HEK293 (cell line): ENCODE results near the gene PSAPL1.

Experiments used
- CTCF ChIA-PET: fragments of 350-600 bp; formaldehyde crosslinking; extraction: SDS; loops from one replicate; lab custom pipeline; 2021; ENCODE audit warnings: antibody characterized with exemption; lab: Yijun Ruan, JAX
- POLR2A ChIA-PET: fragments of 300-600 bp; formaldehyde crosslinking; extraction: SDS; loops from one replicate; lab custom pipeline; 2020; ENCODE audit warnings: antibody characterized with exemption, inconsistent platforms; lab: Yijun Ruan, JAX
- H3K27ac ChIP-seq: fragments of 200-500 bp; sonication (Bioruptor generic); 2 replicates; pipeline ENCODE4 v1.5.1; 2014; ENCODE audit warnings: low read depth, low read length, control low read depth, inconsistent platforms; ENCODE audit errors: extremely low read depth
- H3K36me3 ChIP-seq, 2 experiments: fragments of 200-500 bp in 1 of 2; sonication (Bioruptor generic) in 1 of 2; 1 replicate in 1 of 2; 2 replicates in 1 of 2; pipeline ENCODE4 v1.5.1; 2014 to 2017; ENCODE audit warnings: inconsistent platforms in 2 of 2, low read length in 2 of 2; ENCODE audit not compliant: control insufficient read depth in 2 of 2, insufficient read depth in 1 of 2
- H3K4me1 ChIP-seq: fragments of 200-500 bp; sonication (Bioruptor generic); 2 replicates; pipeline ENCODE4 v1.5.1; 2014; ENCODE audit warnings: mild to moderate bottlenecking, low read length, inconsistent platforms; ENCODE audit not compliant: control insufficient read depth, insufficient read depth
- H3K4me3 ChIP-seq: 2 replicates; pipeline ENCODE4 v1.5.1; 2011; ENCODE audit warnings: low read depth, mild to moderate bottlenecking, control low read depth, low read length, moderate library complexity
- H3K9me3 ChIP-seq: fragments of 200-500 bp; sonication (Bioruptor generic); 2 replicates; pipeline ENCODE4 v1.5.1; 2014; ENCODE audit warnings: low read depth, low read length, inconsistent platforms; ENCODE audit not compliant: control insufficient read depth, insufficient read depth
- EGR2 ChIP-seq: fragments of 450-650 bp; formaldehyde crosslinking; IDR thresholded peaks from 2 replicates; pipeline ENCODE4 v1.5.1; 2016; ENCODE audit warnings: low read depth, missing biosample characterization, missing genetic modification characterization
- HOXD13 ChIP-seq: sonication (generic); formaldehyde crosslinking; IDR thresholded peaks from 2 replicates; pipeline ENCODE4 v1.8.0; 2022; ENCODE audit warnings: missing genetic modification reagents, borderline replicate concordance
- OSR2 ChIP-seq: fragments of 450-650 bp; formaldehyde crosslinking; IDR thresholded peaks from 2 replicates; pipeline ENCODE4 v1.5.1; 2016; ENCODE audit warnings: missing biosample characterization, missing genetic modification characterization
- YY2 ChIP-seq: fragments of 450-650 bp; formaldehyde crosslinking; IDR thresholded peaks from 2 replicates; pipeline ENCODE4 v1.5.1; 2016; ENCODE audit warnings: missing biosample characterization, missing genetic modification characterization
- ZBTB48 ChIP-seq: fragments of 450-650 bp; formaldehyde crosslinking; IDR thresholded peaks from 2 replicates; pipeline ENCODE4 v1.5.1; 2016; ENCODE audit warnings: missing biosample characterization, missing genetic modification characterization
- ZIC2 ChIP-seq: fragments of 450-650 bp; formaldehyde crosslinking; IDR thresholded peaks from 2 replicates; pipeline ENCODE4 v1.5.1; 2016; ENCODE audit warnings: missing biosample characterization, missing genetic modification characterization
- ZNF133 ChIP-seq: fragments of 450-650 bp; formaldehyde crosslinking; IDR thresholded peaks from 2 replicates; pipeline ENCODE4 v1.5.1; 2016; ENCODE audit warnings: missing biosample characterization, missing genetic modification characterization
- ZNF221 ChIP-seq: fragments of 450-650 bp; formaldehyde crosslinking; IDR thresholded peaks from 2 replicates; pipeline ENCODE4 v1.5.1; 2017; ENCODE audit warnings: missing biosample characterization, missing genetic modification characterization, borderline replicate concordance
- ZNF24 ChIP-seq: fragments of 450-650 bp; formaldehyde crosslinking; IDR thresholded peaks from 2 replicates; pipeline ENCODE4 v1.5.1; 2016; ENCODE audit warnings: missing biosample characterization, missing genetic modification characterization
- ZNF248 ChIP-seq: fragments of 450-650 bp; formaldehyde crosslinking; IDR thresholded peaks from 2 replicates; pipeline ENCODE4 v1.5.1; 2017; ENCODE audit warnings: missing biosample characterization, missing genetic modification characterization
- ZNF292 ChIP-seq: fragments of 450-650 bp; formaldehyde crosslinking; IDR thresholded peaks from 2 replicates; pipeline ENCODE4 v1.5.1; 2016; ENCODE audit warnings: low read depth, missing biosample characterization, missing genetic modification characterization, borderline replicate concordance
- ZNF335 ChIP-seq: fragments of 450-650 bp; formaldehyde crosslinking; conservative IDR thresholded peaks from 2 replicates; pipeline ENCODE4 v1.5.1; 2016; ENCODE audit warnings: missing biosample characterization, missing genetic modification characterization
- ZNF366 ChIP-seq: fragments of 450-650 bp; formaldehyde crosslinking; conservative IDR thresholded peaks from 2 replicates; pipeline ENCODE4 v1.5.1; 2016; ENCODE audit warnings: missing biosample characterization, missing genetic modification characterization
- ZNF48 ChIP-seq: fragments of 450-650 bp; formaldehyde crosslinking; IDR thresholded peaks from 2 replicates; pipeline ENCODE4 v1.5.1; 2016; ENCODE audit warnings: missing biosample characterization, missing genetic modification characterization
- ZNF501 ChIP-seq: fragments of 450-650 bp; formaldehyde crosslinking; IDR thresholded peaks from 2 replicates; pipeline ENCODE4 v1.5.1; 2016; ENCODE audit warnings: missing biosample characterization, missing genetic modification characterization
- ZNF514 ChIP-seq: fragments of 450-650 bp; formaldehyde crosslinking; IDR thresholded peaks from 2 replicates; pipeline ENCODE4 v1.5.1; 2016; ENCODE audit warnings: missing biosample characterization, missing genetic modification characterization
- ZNF521 ChIP-seq: fragments of 450-650 bp; formaldehyde crosslinking; IDR thresholded peaks from 2 replicates; pipeline ENCODE4 v1.5.1; 2017; ENCODE audit warnings: missing biosample characterization, mild to moderate bottlenecking, missing genetic modification characterization
- ZNF585B ChIP-seq: fragments of 450-650 bp; formaldehyde crosslinking; IDR thresholded peaks from 2 replicates; pipeline ENCODE4 v1.5.1; 2016; ENCODE audit warnings: missing biosample characterization, missing genetic modification characterization
- ZNF843 ChIP-seq: fragments of 450-650 bp; formaldehyde crosslinking; IDR thresholded peaks from 2 replicates; pipeline ENCODE4 v1.5.1; 2016; ENCODE audit warnings: missing biosample characterization, missing genetic modification characterization
- TF ChIP-seq, protein P1 (sequence below): fragments of 450-650 bp; IDR thresholded peaks from 2 replicates; pipeline ENCODE4 v1.5.1; 2018; ENCODE audit warnings: missing biosample characterization, missing genetic modification characterization
- TF ChIP-seq, protein P2 (sequence below): fragments of 450-650 bp; formaldehyde crosslinking; IDR thresholded peaks from 2 replicates; pipeline ENCODE4 v1.5.1; 2016; ENCODE audit warnings: missing biosample characterization, missing genetic modification characterization, low read depth
- TF ChIP-seq, protein P3 (sequence below): fragments of 450-650 bp; formaldehyde crosslinking; IDR thresholded peaks from 2 replicates; pipeline ENCODE4 v1.5.1; 2016; ENCODE audit warnings: missing biosample characterization, missing genetic modification characterization
- TF ChIP-seq, protein P4 (sequence below): fragments of 450-650 bp; formaldehyde crosslinking; IDR thresholded peaks from 2 replicates; pipeline ENCODE4 v1.5.1; 2016; ENCODE audit warnings: missing biosample characterization, missing genetic modification characterization
- TF ChIP-seq, protein P5 (sequence below): fragments of 450-650 bp; formaldehyde crosslinking; IDR thresholded peaks from 2 replicates; pipeline ENCODE4 v1.5.1; 2017; ENCODE audit warnings: missing biosample characterization, missing genetic modification characterization
- TF ChIP-seq, protein P6 (sequence below): fragments of 450-650 bp; formaldehyde crosslinking; IDR thresholded peaks from 2 replicates; pipeline ENCODE4 v1.5.1; 2016; ENCODE audit warnings: missing biosample characterization, missing genetic modification characterization, borderline replicate concordance

The PSAPL1 gene

DNA sequence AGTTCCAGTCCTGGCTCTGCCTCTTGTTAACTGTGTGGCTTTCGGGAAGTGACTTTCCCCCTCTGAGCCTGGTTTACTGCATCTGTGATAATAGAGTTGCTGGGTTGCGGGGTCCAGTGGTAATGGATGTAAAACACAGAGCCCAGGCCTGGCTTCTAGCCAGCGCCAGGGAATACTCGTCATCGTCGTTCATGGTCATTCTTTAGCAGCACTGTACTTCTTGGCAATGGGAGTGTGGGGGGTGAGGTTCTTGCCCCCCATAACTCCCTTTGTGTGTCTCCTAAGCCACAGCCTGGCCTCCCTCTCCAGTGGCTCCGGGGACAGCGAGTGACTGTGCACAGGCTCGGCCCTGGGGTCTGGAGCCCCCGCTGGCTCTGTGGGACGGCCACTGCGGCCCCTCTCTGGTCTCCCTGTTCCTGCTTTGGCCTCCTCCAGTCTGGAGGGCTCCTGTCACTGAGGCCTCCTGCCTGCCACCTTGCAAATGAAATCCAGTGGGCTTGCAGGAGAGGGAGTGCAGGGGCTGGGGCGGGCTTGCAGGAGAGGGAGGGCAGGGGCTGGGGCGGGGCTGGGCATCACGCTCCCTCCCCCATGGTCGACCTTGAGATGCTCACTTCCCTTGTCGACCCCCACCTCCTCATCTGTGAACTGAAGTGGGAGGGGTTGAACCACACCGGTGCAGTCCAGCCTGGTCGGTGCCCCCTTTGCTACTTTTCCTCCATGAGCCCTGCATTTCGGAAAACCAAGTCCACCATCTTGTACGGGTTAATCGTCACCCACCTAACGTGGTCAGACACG is 13.2 kb downstream of the PSAPL1 start:
- ChIA-PET POLR2A (no interaction called here), CTCF (interaction anchor here (0.6 kb wide), 1 partner anchor 35 kb away, joined by 3 read pairs; no protein-coding TSS in a partner anchor)
- Histone ChIP-seq H3K27ac (no peak overlapping the region), H3K4me1 (no peaks in the 10 kb centered on the region), H3K9me3 (no peaks in the 10 kb centered on the region), H3K4me3 (no peak overlapping the region), H3K36me3 (no peaks in the 10 kb centered on the region)
- TF ChIP-seq, protein P1, sequence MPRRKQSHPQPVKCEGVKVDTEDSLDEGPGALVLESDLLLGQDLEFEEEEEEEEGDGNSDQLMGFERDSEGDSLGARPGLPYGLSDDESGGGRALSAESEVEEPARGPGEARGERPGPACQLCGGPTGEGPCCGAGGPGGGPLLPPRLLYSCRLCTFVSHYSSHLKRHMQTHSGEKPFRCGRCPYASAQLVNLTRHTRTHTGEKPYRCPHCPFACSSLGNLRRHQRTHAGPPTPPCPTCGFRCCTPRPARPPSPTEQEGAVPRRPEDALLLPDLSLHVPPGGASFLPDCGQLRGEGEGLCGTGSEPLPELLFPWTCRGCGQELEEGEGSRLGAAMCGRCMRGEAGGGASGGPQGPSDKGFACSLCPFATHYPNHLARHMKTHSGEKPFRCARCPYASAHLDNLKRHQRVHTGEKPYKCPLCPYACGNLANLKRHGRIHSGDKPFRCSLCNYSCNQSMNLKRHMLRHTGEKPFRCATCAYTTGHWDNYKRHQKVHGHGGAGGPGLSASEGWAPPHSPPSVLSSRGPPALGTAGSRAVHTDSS (tag by site-specific recombination), result no peak
- TF ChIP-seq ZIC2 (tag by site-specific recombination) (no peak), ZNF521 (tag by site-specific recombination) (no peak), ZNF843 (tag by site-specific recombination) (no peak), ZNF514 (tag by site-specific recombination) (no peak), ZNF133 (no peak), YY2 (tag by site-specific recombination) (no peak), ZNF221 (tag by site-specific recombination) (no peak), HOXD13 (CRISPR knock-in tag) (no peak), ZNF366 (tag by site-specific recombination) (no peak), ZNF48 (no peak)
- TF ChIP-seq, protein P2, sequence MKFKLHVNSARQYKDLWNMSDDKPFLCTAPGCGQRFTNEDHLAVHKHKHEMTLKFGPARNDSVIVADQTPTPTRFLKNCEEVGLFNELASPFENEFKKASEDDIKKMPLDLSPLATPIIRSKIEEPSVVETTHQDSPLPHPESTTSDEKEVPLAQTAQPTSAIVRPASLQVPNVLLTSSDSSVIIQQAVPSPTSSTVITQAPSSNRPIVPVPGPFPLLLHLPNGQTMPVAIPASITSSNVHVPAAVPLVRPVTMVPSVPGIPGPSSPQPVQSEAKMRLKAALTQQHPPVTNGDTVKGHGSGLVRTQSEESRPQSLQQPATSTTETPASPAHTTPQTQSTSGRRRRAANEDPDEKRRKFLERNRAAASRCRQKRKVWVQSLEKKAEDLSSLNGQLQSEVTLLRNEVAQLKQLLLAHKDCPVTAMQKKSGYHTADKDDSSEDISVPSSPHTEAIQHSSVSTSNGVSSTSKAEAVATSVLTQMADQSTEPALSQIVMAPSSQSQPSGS (tag by site-specific recombination), result no peak

DNA sequence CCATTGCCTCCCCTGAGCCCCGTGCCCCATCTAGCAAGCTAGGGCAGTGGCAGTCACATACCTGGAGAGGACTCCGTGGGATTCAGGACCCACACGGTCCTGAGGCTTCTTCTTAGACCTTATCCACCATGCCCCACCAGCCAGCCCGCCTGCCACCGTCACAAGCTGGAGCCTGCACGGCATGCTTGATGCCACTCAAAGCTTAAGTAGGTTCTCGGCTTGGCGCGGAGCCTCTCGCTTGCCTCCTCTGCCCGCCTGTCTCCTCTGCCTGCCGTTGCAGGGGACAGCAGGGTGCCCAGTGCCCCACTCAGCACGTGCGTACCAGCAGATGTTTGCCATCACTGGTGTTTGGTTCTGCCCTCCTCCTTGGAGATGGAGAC is 14.1 kb downstream of the PSAPL1 start:
- no peaks in the 10 kb centered on the region for H3K9me3 ChIP-seq
- no peak for TF ChIP-seq ZNF335 (tag by site-specific recombination)
- TF ChIP-seq ZBTB48 (tag by site-specific recombination), result no peak
- TF ChIP-seq ZNF248 (tag by site-specific recombination), result no peak
- no peak for TF ChIP-seq ZNF501
- TF ChIP-seq, protein P3, sequence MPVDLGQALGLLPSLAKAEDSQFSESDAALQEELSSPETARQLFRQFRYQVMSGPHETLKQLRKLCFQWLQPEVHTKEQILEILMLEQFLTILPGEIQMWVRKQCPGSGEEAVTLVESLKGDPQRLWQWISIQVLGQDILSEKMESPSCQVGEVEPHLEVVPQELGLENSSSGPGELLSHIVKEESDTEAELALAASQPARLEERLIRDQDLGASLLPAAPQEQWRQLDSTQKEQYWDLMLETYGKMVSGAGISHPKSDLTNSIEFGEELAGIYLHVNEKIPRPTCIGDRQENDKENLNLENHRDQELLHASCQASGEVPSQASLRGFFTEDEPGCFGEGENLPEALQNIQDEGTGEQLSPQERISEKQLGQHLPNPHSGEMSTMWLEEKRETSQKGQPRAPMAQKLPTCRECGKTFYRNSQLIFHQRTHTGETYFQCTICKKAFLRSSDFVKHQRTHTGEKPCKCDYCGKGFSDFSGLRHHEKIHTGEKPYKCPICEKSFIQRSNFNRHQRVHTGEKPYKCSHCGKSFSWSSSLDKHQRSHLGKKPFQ (tag by site-specific recombination), result no peak
- TF ChIP-seq, protein P4, sequence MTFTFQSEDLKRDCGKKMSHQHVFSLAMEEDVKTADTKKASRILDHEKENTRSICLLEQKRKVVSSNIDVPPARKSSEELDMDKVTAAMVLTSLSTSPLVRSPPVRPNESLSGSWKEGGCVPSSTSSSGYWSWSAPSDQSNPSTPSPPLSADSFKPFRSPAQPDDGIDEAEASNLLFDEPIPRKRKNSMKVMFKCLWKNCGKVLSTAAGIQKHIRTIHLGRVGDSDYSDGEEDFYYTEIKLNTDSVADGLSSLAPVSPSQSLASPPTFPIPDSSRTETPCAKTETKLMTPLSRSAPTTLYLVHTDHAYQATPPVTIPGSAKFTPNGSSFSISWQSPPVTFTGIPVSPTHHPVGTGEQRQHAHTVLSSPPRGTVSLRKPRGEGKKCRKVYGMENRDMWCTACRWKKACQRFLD (tag by site-specific recombination), result no peak
- no peak for TF ChIP-seq OSR2
- no peak for TF ChIP-seq EGR2 (tag by site-specific recombination)
- TF ChIP-seq, protein P5, sequence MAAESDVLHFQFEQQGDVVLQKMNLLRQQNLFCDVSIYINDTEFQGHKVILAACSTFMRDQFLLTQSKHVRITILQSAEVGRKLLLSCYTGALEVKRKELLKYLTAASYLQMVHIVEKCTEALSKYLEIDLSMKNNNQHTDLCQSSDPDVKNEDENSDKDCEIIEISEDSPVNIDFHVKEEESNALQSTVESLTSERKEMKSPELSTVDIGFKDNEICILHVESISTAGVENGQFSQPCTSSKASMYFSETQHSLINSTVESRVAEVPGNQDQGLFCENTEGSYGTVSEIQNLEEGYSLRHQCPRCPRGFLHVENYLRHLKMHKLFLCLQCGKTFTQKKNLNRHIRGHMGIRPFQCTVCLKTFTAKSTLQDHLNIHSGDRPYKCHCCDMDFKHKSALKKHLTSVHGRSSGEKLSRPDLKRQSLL (tag by site-specific recombination), result no peak
- no peak for TF ChIP-seq ZNF24 (tag by site-specific recombination)
- TF ChIP-seq ZNF585B (tag by site-specific recombination), result no peak
- no peak for TF ChIP-seq ZNF292
- TF ChIP-seq, protein P6, sequence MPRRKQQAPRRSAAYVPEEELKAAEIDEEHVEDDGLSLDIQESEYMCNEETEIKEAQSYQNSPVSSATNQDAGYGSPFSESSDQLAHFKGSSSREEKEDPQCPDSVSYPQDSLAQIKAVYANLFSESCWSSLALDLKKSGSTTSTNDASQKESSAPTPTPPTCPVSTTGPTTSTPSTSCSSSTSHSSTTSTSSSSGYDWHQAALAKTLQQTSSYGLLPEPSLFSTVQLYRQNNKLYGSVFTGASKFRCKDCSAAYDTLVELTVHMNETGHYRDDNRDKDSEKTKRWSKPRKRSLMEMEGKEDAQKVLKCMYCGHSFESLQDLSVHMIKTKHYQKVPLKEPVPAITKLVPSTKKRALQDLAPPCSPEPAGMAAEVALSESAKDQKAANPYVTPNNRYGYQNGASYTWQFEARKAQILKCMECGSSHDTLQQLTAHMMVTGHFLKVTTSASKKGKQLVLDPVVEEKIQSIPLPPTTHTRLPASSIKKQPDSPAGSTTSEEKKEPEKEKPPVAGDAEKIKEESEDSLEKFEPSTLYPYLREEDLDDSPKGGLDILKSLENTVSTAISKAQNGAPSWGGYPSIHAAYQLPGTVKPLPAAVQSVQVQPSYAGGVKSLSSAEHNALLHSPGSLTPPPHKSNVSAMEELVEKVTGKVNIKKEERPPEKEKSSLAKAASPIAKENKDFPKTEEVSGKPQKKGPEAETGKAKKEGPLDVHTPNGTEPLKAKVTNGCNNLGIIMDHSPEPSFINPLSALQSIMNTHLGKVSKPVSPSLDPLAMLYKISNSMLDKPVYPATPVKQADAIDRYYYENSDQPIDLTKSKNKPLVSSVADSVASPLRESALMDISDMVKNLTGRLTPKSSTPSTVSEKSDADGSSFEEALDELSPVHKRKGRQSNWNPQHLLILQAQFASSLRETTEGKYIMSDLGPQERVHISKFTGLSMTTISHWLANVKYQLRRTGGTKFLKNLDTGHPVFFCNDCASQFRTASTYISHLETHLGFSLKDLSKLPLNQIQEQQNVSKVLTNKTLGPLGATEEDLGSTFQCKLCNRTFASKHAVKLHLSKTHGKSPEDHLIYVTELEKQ (tag by site-specific recombination), result no peak
- H3K4me1 ChIP-seq, result no peaks in the 10 kb centered on the region
- H3K27ac ChIP-seq, result no peak overlapping the region
- POLR2A ChIA-PET, result no interaction called here
- CTCF ChIA-PET, result interaction anchor here (0.6 kb wide), 1 partner anchor 36 kb away, joined by 3 read pairs; no protein-coding TSS in a partner anchor
- H3K4me3 ChIP-seq, result no peak overlapping the region
- no peaks in the 10 kb centered on the region for H3K36me3 ChIP-seq
